H9 (cell line): Measurements from ENCODE around the gene EHF. TPM values are rescaled to one million over a fixed set of nuclear protein-coding genes. Genes with fewer than 3 reads are reported as not detected.

Source experiments
- DNase-seq: peaks from one replicate; pipeline ENCODE4 v3.0.0-alpha.2; 2017
- H2AFZ ChIP-seq: one replicate; pipeline ENCODE4 v1.6.1; 2013; ENCODE audit warnings: mild to moderate bottlenecking, low read length, control low read depth, moderate library complexity
- H2AK5ac ChIP-seq: 2 replicates; pipeline ENCODE4 v1.6.1; 2013; ENCODE audit warnings: low read length, control low read depth, mixed read lengths; ENCODE audit not compliant: insufficient read length
- H2BK120ac ChIP-seq: one replicate; pipeline ENCODE4 v1.6.1; 2013; ENCODE audit warnings: low read depth, mild to moderate bottlenecking, low read length, control low read depth, inconsistent platforms; ENCODE audit not compliant: poor library complexity, severe bottlenecking
- H2BK12ac ChIP-seq: 2 replicates; pipeline ENCODE4 v1.6.1; 2013; ENCODE audit warnings: low read length, control low read depth, mixed read lengths, low read depth; ENCODE audit not compliant: insufficient read length
- H2BK15ac ChIP-seq: 2 replicates; pipeline ENCODE4 v1.6.1; 2013; ENCODE audit warnings: low read depth, low read length, control low read depth
- H2BK20ac ChIP-seq: one replicate; pipeline ENCODE4 v1.6.1; 2013; ENCODE audit warnings: low read depth, mild to moderate bottlenecking, low read length, control low read depth, inconsistent platforms; ENCODE audit not compliant: poor library complexity, severe bottlenecking
- H2BK5ac ChIP-seq: 2 replicates; pipeline ENCODE4 v1.6.1; 2013; ENCODE audit warnings: low read length, control low read depth, mixed read lengths; ENCODE audit not compliant: insufficient read length
- H3K14ac ChIP-seq: 2 replicates; pipeline ENCODE4 v1.6.1; 2013; ENCODE audit warnings: low read length, control low read depth; ENCODE audit not compliant: insufficient read depth
- H3K18ac ChIP-seq: 2 replicates; pipeline ENCODE4 v1.6.1; 2013; ENCODE audit warnings: low read depth, mild to moderate bottlenecking, mixed read lengths, low read length, control low read depth; ENCODE audit not compliant: insufficient read length
- H3K23ac ChIP-seq: 2 replicates; pipeline ENCODE4 v1.6.1; 2013; ENCODE audit warnings: low read length, control low read depth, mixed read lengths, low read depth; ENCODE audit not compliant: insufficient read length
- H3K23me2 ChIP-seq: 2 replicates; pipeline ENCODE4 v1.6.1; 2013; ENCODE audit warnings: low read depth, mild to moderate bottlenecking, mixed read lengths, low read length, control low read depth; ENCODE audit not compliant: insufficient read length, poor library complexity, severe bottlenecking
- H3K27ac ChIP-seq: 2 replicates; pipeline ENCODE4 v1.5.1; 2013; ENCODE audit warnings: low read length, control low read depth, mixed read lengths, low read depth; ENCODE audit not compliant: insufficient read length
- H3K27me3 ChIP-seq: 2 replicates; pipeline ENCODE4 v1.6.1; 2013; ENCODE audit warnings: low read length, control low read depth, inconsistent platforms; ENCODE audit not compliant: insufficient read depth
- H3K4ac ChIP-seq: 2 replicates; pipeline ENCODE4 v1.6.1; 2013; ENCODE audit warnings: low read depth, mild to moderate bottlenecking, control low read depth, inconsistent platforms, low read length, moderate library complexity
- H3K4me1 ChIP-seq: 2 replicates; pipeline ENCODE4 v1.6.1; 2013; ENCODE audit warnings: low read length, control low read depth, inconsistent platforms; ENCODE audit not compliant: insufficient read depth
- H3K4me2 ChIP-seq: 2 replicates; pipeline ENCODE4 v1.6.1; 2013; ENCODE audit warnings: low read length, control low read depth, mixed read lengths; ENCODE audit not compliant: insufficient read length, insufficient read depth
- H3K56ac ChIP-seq: 2 replicates; pipeline ENCODE4 v1.6.1; 2013; ENCODE audit warnings: low read depth, mild to moderate bottlenecking, mixed read lengths, low read length, control low read depth; ENCODE audit not compliant: insufficient read length
- H3K79me1 ChIP-seq: 2 replicates; pipeline ENCODE4 v1.6.1; 2013; ENCODE audit warnings: low read depth, mild to moderate bottlenecking, moderate library complexity, low read length, control low read depth, inconsistent platforms; ENCODE audit not compliant: insufficient read depth, poor library complexity, severe bottlenecking
- H3K79me2 ChIP-seq: 2 replicates; pipeline ENCODE4 v1.6.1; 2013; ENCODE audit warnings: low read length, control low read depth, inconsistent platforms; ENCODE audit not compliant: insufficient read depth
- H3K9ac ChIP-seq: 2 replicates; pipeline ENCODE4 v1.6.1; 2013; ENCODE audit warnings: low read length, control low read depth, mixed read lengths; ENCODE audit not compliant: insufficient read length; ENCODE audit errors: extremely low read depth
- H3K9me3 ChIP-seq: one replicate; pipeline ENCODE4 v1.6.1; 2013; ENCODE audit warnings: low read depth, low read length, inconsistent platforms; ENCODE audit not compliant: control insufficient read depth
- H3T11ph ChIP-seq: one replicate; pipeline ENCODE4 v1.6.1; 2013; ENCODE audit warnings: mild to moderate bottlenecking, low read length, control low read depth, inconsistent platforms
- H4K20me1 ChIP-seq: one replicate; pipeline ENCODE4 v1.6.1; 2013; ENCODE audit not compliant: control insufficient read depth, insufficient read length, insufficient read depth
- H4K5ac ChIP-seq: 2 replicates; pipeline ENCODE4 v1.6.1; 2013; ENCODE audit warnings: low read depth, mild to moderate bottlenecking, mixed read lengths, low read length, control low read depth; ENCODE audit not compliant: insufficient read length
- H4K8ac ChIP-seq: replicated peaks from 2 replicates; pipeline ENCODE4 v1.6.1; 2013; ENCODE audit warnings: low read length, control low read depth, mixed read lengths, low read depth; ENCODE audit not compliant: insufficient read length
- H4K91ac ChIP-seq: 2 replicates; pipeline ENCODE4 v1.6.1; 2013; ENCODE audit warnings: low read depth, mild to moderate bottlenecking, moderate library complexity, mixed read lengths, low read length, control low read depth; ENCODE audit not compliant: insufficient read length
- H3K27ac Mint-ChIP-seq, 3 experiments: 2 replicates in 2 of 3; 3 replicates in 1 of 3; pipeline ENCODE4 v1.8.0; 2020 to 2021; ENCODE audit warnings: mixed read lengths in 3 of 3, mild to moderate bottlenecking in 1 of 3, moderate library complexity in 1 of 3
- H3K27me3 Mint-ChIP-seq: 2 replicates; pipeline ENCODE4 v1.8.0; 2021; ENCODE audit warnings: low read depth, mild to moderate bottlenecking, moderate library complexity, mixed read lengths
- H3K36me3 Mint-ChIP-seq, 3 experiments: 2 replicates in 2 of 3; 3 replicates in 1 of 3; pipeline ENCODE4 v1.8.0; 2020 to 2021; ENCODE audit warnings: low read depth in 3 of 3, mixed read lengths in 3 of 3; ENCODE audit not compliant: insufficient read depth in 1 of 3
- H3K4me1 Mint-ChIP-seq, 2 experiments: 2 replicates each; pipeline ENCODE4 v1.8.0; 2020; ENCODE audit warnings: mixed read lengths in 2 of 2
- H3K4me3 Mint-ChIP-seq, 2 experiments: 2 replicates in 1 of 2; 3 replicates in 1 of 2; pipeline ENCODE4 v1.8.0; 2020 to 2021; ENCODE audit warnings: mild to moderate bottlenecking in 2 of 2, mixed read lengths in 2 of 2, moderate library complexity in 1 of 2
- H3K9me3 Mint-ChIP-seq, 2 experiments: 2 replicates in 1 of 2; 3 replicates in 1 of 2; pipeline ENCODE4 v1.8.0; 2020; ENCODE audit warnings: mild to moderate bottlenecking in 2 of 2, mixed read lengths in 2 of 2, moderate library complexity in 1 of 2
- WGBS: extraction: QIAGEN DNeasy Blood & Tissue Kit; methylation state at CpG from one replicate; pipeline ENCODE4 v1.1.7; 2013; ENCODE audit warnings: missing lambda C conversion rate, low lambda C conversion rate, mixed read lengths; ENCODE audit not compliant: insufficient read length; ENCODE audit errors: extremely low coverage; 5-methylcytosine and 5-hydroxymethylcytosine counted together
- total RNA-seq: library from RNA; stranded (reverse); gene quantifications from 2 replicates; pipeline ENCODE4 v1.2.1, GENCODE V29; 2021
- TF ChIP-seq, protein P1 (sequence below): fragments of 200-600 bp; sonication (generic); conservative IDR thresholded peaks from 3 replicates; pipeline ENCODE4 v1.8.0; 2021; ENCODE audit warnings: antibody characterized with exemption, mild to moderate bottlenecking

EHF gene
- total RNA-seq, 1 experiment from 2014 or later: not detected

DNA sequence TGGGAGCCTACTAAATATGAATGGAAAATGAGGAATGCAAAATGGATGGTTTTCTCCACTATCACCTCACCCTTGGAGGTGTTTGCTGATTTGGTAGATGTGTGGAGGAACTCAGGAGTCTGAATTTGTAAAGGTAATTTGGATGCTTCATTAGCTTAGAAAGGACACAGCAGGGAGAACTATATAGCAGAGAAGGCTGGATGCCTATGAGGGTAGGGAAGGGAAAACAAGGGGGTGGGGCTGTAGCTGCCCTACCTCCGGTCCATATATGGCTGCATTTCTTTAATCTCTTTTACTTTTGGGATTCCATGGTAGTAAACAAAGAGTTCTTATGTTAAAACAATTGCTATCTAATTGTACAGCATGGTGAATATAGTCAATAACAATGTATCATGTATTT, 4.8 kb upstream of the EHF start:
- Mint-ChIP-seq H3K4me3 (no peak overlapping the region; a peak in 1 of 5 replicates), H3K27me3 (peaks cover 6% of the 10 kb centered on the region), H3K9me3 (no peaks in the 10 kb centered on the region; a peak in 1 of 5 replicates), H3K36me3 (no peaks in the 10 kb centered on the region), H3K27ac (no peak overlapping the region), H3K4me1 (peaks cover 18 to 19% of the 10 kb centered on the region in 2 experiments)
- Histone ChIP-seq H3K4ac (no peak overlapping the region), H3K79me2 (no peaks in the 10 kb centered on the region), H2BK12ac (no peak overlapping the region), H3K27ac (no peak overlapping the region), H2BK20ac (no peak overlapping the region), H3K23ac (no peak overlapping the region), H2BK5ac (no peak overlapping the region), H2BK15ac (no peak overlapping the region), H3K18ac (no peak overlapping the region), H2AK5ac (no peak overlapping the region), H3K79me1 (no peaks in the 10 kb centered on the region), H2BK120ac (no peak overlapping the region), H3K23me2 (no peaks in the 10 kb centered on the region), H2AFZ (no peak overlapping the region), H3K56ac (no peak overlapping the region), H4K8ac (no peak overlapping the region), H4K91ac (no peak overlapping the region), H3K4me2 (no peak overlapping the region), H3K27me3 (no peaks in the 10 kb centered on the region), H3K9me3 (no peaks in the 10 kb centered on the region), H3K9ac (no peak overlapping the region), H3K14ac (no peak overlapping the region), H4K5ac (no peak overlapping the region), H3T11ph (no peak overlapping the region), H3K4me1 (no peaks in the 10 kb centered on the region), H4K20me1 (no peaks in the 10 kb centered on the region)
- WGBS: no CpG with 5 or more reads among the region's 1 CpG
- DNase-seq: no peak
- TF ChIP-seq, protein P1, sequence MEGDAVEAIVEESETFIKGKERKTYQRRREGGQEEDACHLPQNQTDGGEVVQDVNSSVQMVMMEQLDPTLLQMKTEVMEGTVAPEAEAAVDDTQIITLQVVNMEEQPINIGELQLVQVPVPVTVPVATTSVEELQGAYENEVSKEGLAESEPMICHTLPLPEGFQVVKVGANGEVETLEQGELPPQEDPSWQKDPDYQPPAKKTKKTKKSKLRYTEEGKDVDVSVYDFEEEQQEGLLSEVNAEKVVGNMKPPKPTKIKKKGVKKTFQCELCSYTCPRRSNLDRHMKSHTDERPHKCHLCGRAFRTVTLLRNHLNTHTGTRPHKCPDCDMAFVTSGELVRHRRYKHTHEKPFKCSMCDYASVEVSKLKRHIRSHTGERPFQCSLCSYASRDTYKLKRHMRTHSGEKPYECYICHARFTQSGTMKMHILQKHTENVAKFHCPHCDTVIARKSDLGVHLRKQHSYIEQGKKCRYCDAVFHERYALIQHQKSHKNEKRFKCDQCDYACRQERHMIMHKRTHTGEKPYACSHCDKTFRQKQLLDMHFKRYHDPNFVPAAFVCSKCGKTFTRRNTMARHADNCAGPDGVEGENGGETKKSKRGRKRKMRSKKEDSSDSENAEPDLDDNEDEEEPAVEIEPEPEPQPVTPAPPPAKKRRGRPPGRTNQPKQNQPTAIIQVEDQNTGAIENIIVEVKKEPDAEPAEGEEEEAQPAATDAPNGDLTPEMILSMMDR: no peak
